ENCODE results near the gene KCTD11.

Gene KCTD11

GRCh38 chr17:7351665-7352502, at the start of gene KCTD11:
KCTD11 (plus strand) TSS chr17:7352162.
- DNase-seq = no peak

GRCh38 chr17:7304179-7304578, 47.8 kb upstream of the KCTD11 start:
- DNase-seq = no peak

GRCh38 chr17:7306911-7307685, 44.9 kb upstream of the KCTD11 start, which contains the start of gene EIF5A:
EIF5A (plus strand) TSS chr17:7307628; CDS start chr17:7309636, 2,008 bp downstream.
- DNase-seq = peak; percentile 92

- no peak for DNase-seq
These were observed 44.0 kb upstream of the KCTD11 start for GRCh38 chr17:7307686-7308624.

GRCh38 chr17:7308625-7309433, 43.1 kb upstream of the KCTD11 start:
- DNase-seq = no peak

- no peak for DNase-seq
These were observed 42.3 kb upstream of the KCTD11 start for GRCh38 chr17:7309628-7310027.

GRCh38 chr17:7311110-7311705, 40.8 kb upstream of the KCTD11 start:
- DNase-seq = no peak

GRCh38 chr17:7312432-7313087, 39.4 kb upstream of the KCTD11 start:
- DNase-seq = no peak

GRCh38 chr17:7313088-7313889, 38.7 kb upstream of the KCTD11 start:
- DNase-seq = no peak

GRCh38 chr17:7313890-7314718, 37.9 kb upstream of the KCTD11 start:
- DNase-seq = no peak

GRCh38 chr17:7314719-7315569, 37.0 kb upstream of the KCTD11 start, which contains the start of gene GPS2:
GPS2 (minus strand) TSS chr17:7315360; CDS start chr17:7315052, 308 bp downstream.
- DNase-seq = peak; percentile 36

GRCh38 chr17:7315570-7316235, 36.3 kb upstream of the KCTD11 start:
- no peak for DNase-seq

GRCh38 chr17:7317161-7317803, 34.7 kb upstream of the KCTD11 start:
- DNase-seq = no peak

GRCh38 chr17:7318121-7318860, 33.7 kb upstream of the KCTD11 start:
- DNase-seq = no peak

GRCh38 chr17:7321466-7321865, 30.5 kb upstream of the KCTD11 start:
- no peak for DNase-seq
